Sigmoid colon (tissue), 7 donors: Measurements from ENCODE around the gene GJA9. TPM values are rescaled to one million over a fixed set of nuclear protein-coding genes. Genes with fewer than 3 reads are reported as not detected.
"Not testable (repeated sequence)": the region's sequence is repeated elsewhere in the genome, so short reads cannot be mapped to it uniquely, and the experiment has no call there.

Experiments
- DNase-seq: peaks from one replicate; pipeline ENCODE4 v3.0.0-alpha.2; 2019
- H3K27ac ChIP-seq, 4 donors: fragments of 200-600 bp; sonication (generic); one replicate each; pipeline ENCODE4 v1.5.1; 2016 to 2019; ENCODE audit warnings: mild to moderate bottlenecking in 1 of 4
- H3K27me3 ChIP-seq, 3 donors: fragments of 200-600 bp; sonication (generic); one replicate each; pipeline ENCODE4 v1.5.1; 2019; ENCODE audit warnings: mild to moderate bottlenecking in 1 of 3
- H3K36me3 ChIP-seq, 4 donors: fragments of 200-600 bp; sonication (generic); one replicate each; pipeline ENCODE4 v1.5.1; 2016 to 2019
- H3K4me1 ChIP-seq, 4 donors: fragments of 200-600 bp; sonication (generic); one replicate each; pipeline ENCODE4 v1.5.1; 2017 to 2019
- H3K4me3 ChIP-seq, 4 donors: fragments of 200-600 bp; sonication (generic); one replicate each; pipeline ENCODE4 v1.5.1; 2017 to 2019; ENCODE audit warnings: mild to moderate bottlenecking in 2 of 4, moderate library complexity in 1 of 4
- H3K9me3 ChIP-seq, 4 donors: fragments of 200-600 bp in 3 of 4; sonication (generic) in 3 of 4; one replicate each; pipeline versions ENCODE4 v1.5.1 to v1.6.1; 2013 to 2019
- EP300 ChIP-seq, 4 donors: sonication (generic); formaldehyde crosslinking; IDR thresholded peaks; one replicate each; pipeline ENCODE4 v1.6.1; 2017; ENCODE audit warnings: antibody characterized with exemption in 4 of 4
- POLR2A ChIP-seq, 2 donors: fragments of 450-650 bp; IDR thresholded peaks; one replicate each; pipeline ENCODE4 v1.6.1; 2016; ENCODE audit warnings: antibody characterized with exemption in 2 of 2, mild to moderate bottlenecking in 2 of 2, moderate library complexity in 2 of 2
- POLR2AphosphoS5 ChIP-seq, 4 donors: sonication (generic); formaldehyde crosslinking; IDR thresholded peaks; one replicate each; pipeline ENCODE4 v1.6.1; 2017; ENCODE audit warnings: antibody characterized with exemption in 4 of 4
- WGBS, 2 donors: extraction: QIAGEN DNeasy Blood & Tissue Kit; methylation state at CpG; one replicate each; pipeline ENCODE4 v1.1.7; 2013; 5-methylcytosine and 5-hydroxymethylcytosine counted together
- intact Hi-C: fragments of 100-400 bp; cut with DNase I; formaldehyde crosslinking; loops from one replicate; pipeline ENCODE4 v1.15.1; 2023
- polyA plus RNA-seq, 3 donors: library from polyadenylated mRNA; stranded (reverse); fragments of 200-250 nt; gene quantifications; one replicate each; pipeline ENCODE4 v1.2.3, GENCODE V29; 2013
- total RNA-seq, 4 donors: library from RNA; depleted of rRNA; stranded (reverse); fragments of >200 nt; gene quantifications; one replicate each; pipeline ENCODE4 v1.1.0, GENCODE V29; 2016
- TF ChIP-seq, protein P1 (sequence below), 4 experiments: fragments of 450-650 bp in 3 of 4; fragments of 200-600 bp in 1 of 4; IDR thresholded peaks; one replicate each; pipeline ENCODE4 v1.5.1; 2016 to 2019; ENCODE audit warnings: antibody characterized with exemption in 4 of 4, mild to moderate bottlenecking in 3 of 4, moderate library complexity in 2 of 4
- donor health status: healthy with polysubstance abuse.
- donor health status: Bipolar disorder and iron deficiency.
- donor health status: healthy.

Gene GJA9
- total and polyA plus RNA-seq, 7 donors: 0.50 TPM; not detected in 6

GRCh38 chr1:38848071-38848470 is 33.3 kb downstream of the GJA9 start:
- H3K4me1 ChIP-seq: no peaks in the 10 kb centered on the region
- 54 to 78% methylated on average over 1 of the region's 1 CpG for WGBS, 2 donors

GRCh38 chr1:38846210-38846609 is 35.2 kb downstream of the GJA9 start:
- intact Hi-C loops: no loop called here
- H3K4me3 ChIP-seq: no peak overlapping the region
- DNase-seq: no peak
- 92 to 93% methylated on average over 3 of the region's 3 CpGs for WGBS, 2 donors
- H3K4me1 ChIP-seq: no peaks in the 10 kb centered on the region
- H3K36me3 ChIP-seq: peaks cover 7 to 93% (median 31%) of the 10 kb centered on the region in 4 donors
- no peak overlapping the region for H3K27ac ChIP-seq
- H3K9me3 ChIP-seq: no peaks in the 10 kb centered on the region
- no peaks in the 10 kb centered on the region for H3K27me3 ChIP-seq
- TF ChIP-seq POLR2A (IDR thresholded peaks at IDR 0.05) (no peak), POLR2AphosphoS5 (IDR thresholded peaks at IDR 0.05) (no peak), EP300 (IDR thresholded peaks at IDR 0.05) (no peak)
- TF ChIP-seq, protein P1, sequence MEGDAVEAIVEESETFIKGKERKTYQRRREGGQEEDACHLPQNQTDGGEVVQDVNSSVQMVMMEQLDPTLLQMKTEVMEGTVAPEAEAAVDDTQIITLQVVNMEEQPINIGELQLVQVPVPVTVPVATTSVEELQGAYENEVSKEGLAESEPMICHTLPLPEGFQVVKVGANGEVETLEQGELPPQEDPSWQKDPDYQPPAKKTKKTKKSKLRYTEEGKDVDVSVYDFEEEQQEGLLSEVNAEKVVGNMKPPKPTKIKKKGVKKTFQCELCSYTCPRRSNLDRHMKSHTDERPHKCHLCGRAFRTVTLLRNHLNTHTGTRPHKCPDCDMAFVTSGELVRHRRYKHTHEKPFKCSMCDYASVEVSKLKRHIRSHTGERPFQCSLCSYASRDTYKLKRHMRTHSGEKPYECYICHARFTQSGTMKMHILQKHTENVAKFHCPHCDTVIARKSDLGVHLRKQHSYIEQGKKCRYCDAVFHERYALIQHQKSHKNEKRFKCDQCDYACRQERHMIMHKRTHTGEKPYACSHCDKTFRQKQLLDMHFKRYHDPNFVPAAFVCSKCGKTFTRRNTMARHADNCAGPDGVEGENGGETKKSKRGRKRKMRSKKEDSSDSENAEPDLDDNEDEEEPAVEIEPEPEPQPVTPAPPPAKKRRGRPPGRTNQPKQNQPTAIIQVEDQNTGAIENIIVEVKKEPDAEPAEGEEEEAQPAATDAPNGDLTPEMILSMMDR (IDR thresholded peaks at IDR 0.05): no peak

More at GRCh38 chr1:38848071-38848470, 33.3 kb downstream of the GJA9 start:
- Histone ChIP-seq H3K9me3 (no peaks in the 10 kb centered on the region), H3K36me3 (peaks cover 7 to 95% (median 29%) of the 10 kb centered on the region in 4 donors), H3K27me3 (no peaks in the 10 kb centered on the region), H3K27ac (no peak overlapping the region), H3K4me3 (no peak overlapping the region)
- no peak for DNase-seq
- intact Hi-C loops: no loop called here
- TF ChIP-seq, protein P1 (IDR thresholded peaks at IDR 0.05): no peak
- TF ChIP-seq EP300 (IDR thresholded peaks at IDR 0.05): no peak
- no peak for TF ChIP-seq POLR2A (IDR thresholded peaks at IDR 0.05)
- TF ChIP-seq POLR2AphosphoS5 (IDR thresholded peaks at IDR 0.05): no peak

DNA sequence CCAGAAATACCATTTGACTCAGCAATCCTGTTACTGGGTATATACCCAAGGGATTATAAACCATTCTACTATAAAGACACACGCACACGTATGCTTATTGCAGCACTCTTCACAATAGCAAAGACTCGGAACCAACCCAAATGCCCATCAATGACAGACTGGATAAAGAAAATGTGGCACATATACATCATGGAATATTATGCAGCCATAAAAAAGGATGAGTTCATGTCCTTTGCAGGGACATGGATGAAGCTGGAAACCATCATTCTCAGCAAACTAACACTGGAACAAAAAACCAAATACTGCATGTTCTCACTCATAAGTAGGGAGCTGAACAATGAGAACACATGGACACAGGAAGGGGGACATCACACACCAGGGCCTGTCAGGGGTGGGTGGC is 36.3 kb downstream of the GJA9 start:
- H3K4me3 ChIP-seq, intact Hi-C loops, H3K4me1 ChIP-seq, H3K27me3 ChIP-seq, H3K9me3 ChIP-seq, H3K27ac ChIP-seq, DNase-seq: not testable (repeated sequence)
- 98 to 99% methylated on average over 3 of the region's 3 CpGs for WGBS, 2 donors
- peaks cover 7 to 87% (median 29%) of the 10 kb centered on the region in 4 donors for H3K36me3 ChIP-seq

GRCh38 chr1:38840281-38840680 is 41.1 kb downstream of the GJA9 start:
- H3K27me3 ChIP-seq: no peaks in the 10 kb centered on the region
- H3K36me3 ChIP-seq: peaks cover 10 to 65% (median 19%) of the 10 kb centered on the region in 4 donors
- no peaks in the 10 kb centered on the region for H3K4me1 ChIP-seq
- intact Hi-C loops: no loop called here
- no peak for DNase-seq
- no peak overlapping the region for H3K4me3 ChIP-seq
- TF ChIP-seq POLR2AphosphoS5 (IDR thresholded peaks at IDR 0.05) (no peak), EP300 (IDR thresholded peaks at IDR 0.05) (no peak), POLR2A (IDR thresholded peaks at IDR 0.05) (no peak)
- TF ChIP-seq, protein P1 (IDR thresholded peaks at IDR 0.05): no peak
- 74 to 75% methylated on average over 2 of the region's 2 CpGs for WGBS, 2 donors
- H3K27ac ChIP-seq: no peak overlapping the region
- no peaks in the 10 kb centered on the region for H3K9me3 ChIP-seq

DNA sequence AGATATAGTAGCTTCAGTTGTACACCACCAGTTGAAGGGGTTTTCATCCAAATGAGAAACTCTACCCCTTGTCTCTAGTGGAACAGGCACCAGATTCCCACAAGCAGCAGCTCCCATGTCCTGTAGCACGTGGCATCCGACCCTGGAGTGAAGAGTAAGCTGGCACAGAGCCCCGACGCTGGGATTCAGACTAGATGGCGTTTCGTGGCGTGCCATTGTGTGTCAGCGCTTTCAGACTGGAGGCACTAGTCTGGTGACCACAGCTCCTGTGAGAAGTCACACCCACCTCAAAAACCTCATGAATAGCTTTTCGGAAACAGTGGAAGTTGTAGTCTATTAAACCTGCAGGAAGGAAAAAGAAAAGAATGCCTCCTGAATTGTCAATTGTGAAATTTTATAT is 42.0 kb downstream of the GJA9 start:
- Histone ChIP-seq H3K9me3 (no peaks in the 10 kb centered on the region), H3K27me3 (no peaks in the 10 kb centered on the region), H3K4me3 (no peak overlapping the region), H3K36me3 (peaks cover 3 to 56% (median 17%) of the 10 kb centered on the region in 4 donors), H3K27ac (no peak overlapping the region), H3K4me1 (no peaks in the 10 kb centered on the region)
- intact Hi-C loops: loop anchor here (10.0 kb wide), 1 partner anchor 805 kb away; no protein-coding TSS in a partner anchor
- no peak for DNase-seq
- TF ChIP-seq POLR2AphosphoS5 (IDR thresholded peaks at IDR 0.05) (no peak), POLR2A (IDR thresholded peaks at IDR 0.05) (no peak), EP300 (IDR thresholded peaks at IDR 0.05) (no peak)
- TF ChIP-seq, protein P1 (IDR thresholded peaks at IDR 0.05): no peak
- 89 to 92% methylated on average over 9 of the region's 9 CpGs for WGBS, 2 donors

DNA sequence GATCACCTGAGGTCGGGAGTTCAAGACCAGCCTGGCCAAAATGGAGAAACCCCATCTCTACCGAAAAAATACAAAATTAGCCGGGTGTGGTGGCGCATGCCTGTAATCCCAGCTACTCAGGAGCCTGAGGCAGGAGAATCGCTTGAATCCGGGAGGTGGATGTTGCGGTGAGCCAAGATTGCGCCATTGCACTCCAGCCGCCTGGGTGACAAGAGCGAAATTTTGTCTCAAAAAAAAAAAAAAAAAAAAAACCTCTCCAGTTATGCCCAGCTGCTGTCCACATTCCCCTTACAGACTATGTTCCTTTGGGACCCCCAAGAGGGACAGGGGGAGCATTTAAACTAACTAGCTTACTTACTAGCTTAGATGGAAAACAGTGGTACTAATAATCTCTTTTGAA is 45.1 kb downstream of the GJA9 start:
- H3K27ac ChIP-seq, H3K27me3 ChIP-seq, H3K4me1 ChIP-seq, H3K9me3 ChIP-seq, H3K4me3 ChIP-seq, DNase-seq: not testable (repeated sequence)
- intact Hi-C loops: loop anchor here (10.0 kb wide), 1 partner anchor 802 kb away; no protein-coding TSS in a partner anchor
- H3K36me3 ChIP-seq: peaks cover 3 to 31% (median 14%) of the 10 kb centered on the region in 4 donors
- WGBS, 2 donors: 91 to 92% methylated on average over 10 of the region's 10 CpGs
